OCI-LY3 (cell line): Measurements from ENCODE around the gene DLK1.

ENCODE experiments used
- H2AFZ ChIP-seq: fragments of 200-600, 300-600 bp; shearing (Covaris generic); 2 replicates; pipeline ENCODE4 v1.6.0; 2014; ENCODE audit warnings: antibody characterized with exemption, low read depth, low read length
- H3K27ac ChIP-seq: fragments of 200-600, 300-600 bp; sonication (generic); 2 replicates; pipeline ENCODE4 v1.5.1; 2014; ENCODE audit warnings: mild to moderate bottlenecking, low read length, moderate library complexity, mixed read lengths
- H3K27me3 ChIP-seq: fragments of 200-600, 300-600 bp; sonication (generic); 2 replicates; pipeline ENCODE4 v1.6.1; 2014; ENCODE audit warnings: low read depth, low read length, mixed read lengths
- H3K36me3 ChIP-seq: fragments of 200-600, 300-600 bp; sonication (generic); replicated peaks from 2 replicates; pipeline ENCODE3; 2014; ENCODE audit warnings: low read depth, low read length, mixed read lengths
- H3K4me1 ChIP-seq: fragments of 300-600, 200-600 bp; sonication (generic); 2 replicates; pipeline ENCODE4 v1.6.1; 2014; ENCODE audit warnings: low read length, mixed read lengths
- H3K4me2 ChIP-seq: fragments of 200-600, 300-600 bp; sonication (generic); 2 replicates; pipeline ENCODE4 v1.6.1; 2014; ENCODE audit warnings: low read length, mixed read lengths
- H3K4me3 ChIP-seq: fragments of 300-600, 200-600 bp; sonication (generic); 2 replicates; pipeline ENCODE4 v1.5.1; 2014; ENCODE audit warnings: antibody characterized with exemption, mild to moderate bottlenecking, low read length, moderate library complexity
- H3K79me2 ChIP-seq: fragments of 300-600, 200-600 bp; shearing (Covaris generic); 2 replicates; pipeline ENCODE4 v1.6.1; 2014; ENCODE audit warnings: mild to moderate bottlenecking, low read length, mixed read lengths
- H3K9ac ChIP-seq: fragments of 300-600, 200-600 bp; shearing (Covaris generic); 2 replicates; pipeline ENCODE4 v1.6.0; 2014; ENCODE audit warnings: mild to moderate bottlenecking, low read length, moderate library complexity
- H3K9me3 ChIP-seq: fragments of 200-600, 300-600 bp; shearing (Covaris generic); 2 replicates; pipeline ENCODE4 v1.6.1; 2014; ENCODE audit warnings: low read length, mixed read lengths; ENCODE audit not compliant: insufficient read depth
- H4K20me1 ChIP-seq: fragments of 200-600, 300-600 bp; sonication (generic); 2 replicates; pipeline ENCODE4 v1.6.1; 2016; ENCODE audit warnings: low read length, mixed read lengths; ENCODE audit not compliant: insufficient read depth
- EZH2phosphoT487 ChIP-seq: fragments of 200-600 bp; shearing (Covaris generic); IDR thresholded peaks from 2 replicates; pipeline ENCODE4 v1.6.1; 2018; ENCODE audit warnings: antibody characterized with exemption, mixed run types, low read depth
- TF ChIP-seq, protein P1 (sequence below): fragments of 200-600, 300-600 bp; sonication (generic); IDR thresholded peaks from 2 replicates; pipeline ENCODE4 v1.5.1; 2014; ENCODE audit warnings: antibody characterized with exemption, low read length, low read depth

DLK1 gene

DNA sequence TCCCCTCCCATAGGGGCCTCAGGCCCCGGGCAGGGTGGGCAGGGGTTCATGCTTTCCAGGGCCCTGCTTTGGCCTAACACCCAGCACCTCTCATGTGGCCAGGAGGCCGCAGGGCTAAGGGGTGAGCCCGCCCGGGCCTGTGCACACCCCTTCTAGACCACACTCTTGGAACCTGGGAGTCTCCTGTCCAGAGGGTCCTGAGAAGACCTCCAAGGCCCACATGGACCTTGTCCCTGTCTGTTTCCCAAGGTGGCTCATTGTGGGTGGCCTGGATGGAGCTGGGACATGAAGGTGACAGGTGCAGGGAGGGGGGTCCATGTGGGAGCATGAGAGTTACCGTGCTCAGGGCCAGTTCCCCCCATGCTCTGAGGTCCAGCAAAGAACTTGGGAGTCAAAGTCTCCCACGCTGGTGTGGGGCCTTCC is 11.6 kb downstream of the DLK1 start:
- H3K27ac ChIP-seq, result no peak overlapping the region
- no peak overlapping the region for H2AFZ ChIP-seq
- no peak overlapping the region for H3K4me3 ChIP-seq
- H3K79me2 ChIP-seq, result no peaks in the 10 kb centered on the region
- no peaks in the 10 kb centered on the region for H4K20me1 ChIP-seq
- no peaks in the 10 kb centered on the region for H3K4me1 ChIP-seq
- H3K36me3 ChIP-seq, result no peaks in the 10 kb centered on the region
- no peak overlapping the region for H3K4me2 ChIP-seq
- no peak for TF ChIP-seq EZH2phosphoT487
- TF ChIP-seq, protein P1, sequence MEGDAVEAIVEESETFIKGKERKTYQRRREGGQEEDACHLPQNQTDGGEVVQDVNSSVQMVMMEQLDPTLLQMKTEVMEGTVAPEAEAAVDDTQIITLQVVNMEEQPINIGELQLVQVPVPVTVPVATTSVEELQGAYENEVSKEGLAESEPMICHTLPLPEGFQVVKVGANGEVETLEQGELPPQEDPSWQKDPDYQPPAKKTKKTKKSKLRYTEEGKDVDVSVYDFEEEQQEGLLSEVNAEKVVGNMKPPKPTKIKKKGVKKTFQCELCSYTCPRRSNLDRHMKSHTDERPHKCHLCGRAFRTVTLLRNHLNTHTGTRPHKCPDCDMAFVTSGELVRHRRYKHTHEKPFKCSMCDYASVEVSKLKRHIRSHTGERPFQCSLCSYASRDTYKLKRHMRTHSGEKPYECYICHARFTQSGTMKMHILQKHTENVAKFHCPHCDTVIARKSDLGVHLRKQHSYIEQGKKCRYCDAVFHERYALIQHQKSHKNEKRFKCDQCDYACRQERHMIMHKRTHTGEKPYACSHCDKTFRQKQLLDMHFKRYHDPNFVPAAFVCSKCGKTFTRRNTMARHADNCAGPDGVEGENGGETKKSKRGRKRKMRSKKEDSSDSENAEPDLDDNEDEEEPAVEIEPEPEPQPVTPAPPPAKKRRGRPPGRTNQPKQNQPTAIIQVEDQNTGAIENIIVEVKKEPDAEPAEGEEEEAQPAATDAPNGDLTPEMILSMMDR, result no peak
- no peaks in the 10 kb centered on the region for H3K27me3 ChIP-seq
- H3K9me3 ChIP-seq, result no peaks in the 10 kb centered on the region
- no peak overlapping the region for H3K9ac ChIP-seq

DNA sequence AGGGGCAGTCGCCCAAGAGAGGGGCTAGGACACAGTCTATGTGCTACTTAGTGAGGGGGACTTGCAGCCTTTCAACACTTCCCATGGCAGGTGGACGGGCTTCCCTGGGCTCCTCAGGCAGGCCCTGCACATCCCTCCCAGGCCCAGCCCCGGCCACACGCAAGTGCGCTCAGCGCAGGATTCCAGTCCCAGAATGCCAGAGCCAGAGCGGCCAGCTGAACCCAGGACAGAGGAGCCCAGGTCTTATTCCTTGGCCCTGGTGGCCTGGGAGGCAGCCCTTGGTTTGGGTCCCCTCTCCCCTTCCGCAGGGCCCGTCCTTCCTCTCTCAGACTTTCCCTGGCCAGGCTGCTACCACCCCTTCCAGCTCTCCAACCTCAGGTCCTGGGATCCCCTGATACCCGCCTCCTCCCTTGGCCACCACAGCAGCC is 12.0 kb downstream of the DLK1 start:
- H3K79me2 ChIP-seq, result no peaks in the 10 kb centered on the region
- H3K4me1 ChIP-seq, result no peaks in the 10 kb centered on the region
- no peak overlapping the region for H3K9ac ChIP-seq
- no peaks in the 10 kb centered on the region for H4K20me1 ChIP-seq
- no peak overlapping the region for H2AFZ ChIP-seq
- H3K9me3 ChIP-seq, result no peaks in the 10 kb centered on the region
- H3K4me3 ChIP-seq, result no peak overlapping the region
- TF ChIP-seq, protein P1, result no peak
- no peak for TF ChIP-seq EZH2phosphoT487
- no peak overlapping the region for H3K4me2 ChIP-seq
- H3K27me3 ChIP-seq, result no peaks in the 10 kb centered on the region
- H3K27ac ChIP-seq, result no peak overlapping the region
- no peaks in the 10 kb centered on the region for H3K36me3 ChIP-seq

DNA sequence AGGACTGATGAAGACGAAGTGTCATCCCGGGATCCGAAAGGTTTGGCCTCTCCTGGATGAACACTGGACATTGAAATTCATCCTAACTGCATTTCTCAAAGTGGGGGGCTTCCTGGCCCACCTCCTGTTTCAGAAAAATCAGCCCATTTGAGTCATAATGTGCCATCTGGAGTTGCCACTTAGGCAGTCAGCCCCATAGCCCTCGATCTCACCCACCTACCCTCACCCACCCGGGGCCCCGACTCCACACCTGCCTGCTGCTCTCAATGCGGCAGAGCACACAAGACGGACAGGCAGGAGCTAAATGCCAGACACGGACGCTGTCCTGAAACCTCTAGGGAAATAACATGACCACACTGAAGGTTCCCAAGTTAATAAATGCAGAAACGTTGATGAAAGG is 12.6 kb downstream of the DLK1 start:
- no peaks in the 10 kb centered on the region for H3K36me3 ChIP-seq
- H3K9ac ChIP-seq, result no peak overlapping the region
- H3K9me3 ChIP-seq, result no peaks in the 10 kb centered on the region
- no peak overlapping the region for H3K4me2 ChIP-seq
- no peaks in the 10 kb centered on the region; the same call in 1 of the 2 replicates for H3K27me3 ChIP-seq
- no peak for TF ChIP-seq EZH2phosphoT487
- TF ChIP-seq, protein P1, result no peak
- no peak overlapping the region for H3K4me3 ChIP-seq
- no peak overlapping the region for H2AFZ ChIP-seq
- no peaks in the 10 kb centered on the region for H4K20me1 ChIP-seq
- no peaks in the 10 kb centered on the region for H3K79me2 ChIP-seq
- H3K4me1 ChIP-seq, result no peaks in the 10 kb centered on the region
- H3K27ac ChIP-seq, result no peak overlapping the region

DNA sequence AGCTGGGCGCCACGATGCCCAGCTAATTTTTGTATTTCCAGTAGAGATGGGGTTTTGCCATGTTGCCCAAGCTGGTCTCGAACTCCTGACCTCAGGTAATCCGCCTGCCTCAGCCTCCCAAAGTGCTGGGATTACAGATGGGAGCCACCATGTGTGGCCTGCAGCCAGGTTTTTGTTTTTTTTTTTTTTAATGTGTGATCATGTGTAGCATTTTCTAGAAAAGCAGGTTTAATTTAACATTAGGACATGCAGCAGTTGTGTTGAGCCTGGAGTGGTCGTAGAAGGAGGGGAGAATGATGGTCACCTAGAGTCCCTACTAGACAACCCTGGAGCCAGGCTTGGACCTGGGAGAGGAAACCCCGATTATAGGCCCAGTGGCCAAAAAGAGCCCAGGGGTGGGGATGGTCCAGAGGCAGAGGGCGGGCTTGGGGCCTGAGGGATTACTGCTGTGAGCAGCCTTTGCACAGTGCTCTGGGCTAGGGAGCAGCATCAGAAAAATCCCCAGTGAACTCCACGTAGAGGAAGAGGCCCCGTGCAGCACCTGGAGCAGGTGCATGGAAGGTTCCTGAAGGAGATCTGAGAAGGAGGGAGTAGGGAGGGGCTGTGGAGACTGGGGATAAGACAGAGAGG is 13.6 kb downstream of the DLK1 start:
- no peaks in the 10 kb centered on the region for H3K9me3 ChIP-seq
- no peaks in the 10 kb centered on the region for H3K36me3 ChIP-seq
- no peak overlapping the region for H3K9ac ChIP-seq
- H3K79me2 ChIP-seq, result no peaks in the 10 kb centered on the region
- no peaks in the 10 kb centered on the region; the same call in 1 of the 2 replicates for H3K27me3 ChIP-seq
- H2AFZ ChIP-seq, result no peak overlapping the region
- no peak overlapping the region for H3K4me3 ChIP-seq
- no peaks in the 10 kb centered on the region for H3K4me1 ChIP-seq
- H4K20me1 ChIP-seq, result no peaks in the 10 kb centered on the region
- no peak overlapping the region for H3K4me2 ChIP-seq
- no peak overlapping the region for H3K27ac ChIP-seq
- TF ChIP-seq, protein P1, result no peak
- no peak for TF ChIP-seq EZH2phosphoT487
